Psoas muscle (tissue), 8 donors: ENCODE measurements around the gene FGFBP3. TPM values are rescaled to one million over a fixed set of nuclear protein-coding genes. Genes with fewer than 3 reads are reported as not detected.

ENCODE experiments used
- ATAC-seq, 4 donors: fragments of 200-7000 bp; cut with Tn5 transposase; one replicate each; pipeline ENCODE4 v1.9.1; 2020; ENCODE audit warnings: moderate library complexity in 3 of 4, mild to moderate bottlenecking in 2 of 4
- DNase-seq, 2 donors: peaks; one replicate each; pipeline ENCODE4 v3.0.0-alpha.2; 2020
- H3K27ac ChIP-seq: fragments of 200-600 bp; one replicate; pipeline ENCODE4 v1.8.0; 2022
- H3K27me3 ChIP-seq, 3 donors: fragments of 200-600 bp in 1 of 3; one replicate each; pipeline versions ENCODE4 v1.6.1 to v1.8.0; 2013 to 2022; ENCODE audit warnings: low read length in 2 of 3, mild to moderate bottlenecking in 2 of 3, moderate library complexity in 1 of 3; ENCODE audit not compliant: insufficient read depth in 3 of 3
- H3K36me3 ChIP-seq, 2 donors: fragments of 200-600 bp in 1 of 2; one replicate each; pipeline versions ENCODE4 v1.6.1 to v1.8.0; 2013 to 2022; ENCODE audit warnings: low read depth in 1 of 2, mild to moderate bottlenecking in 1 of 2, moderate library complexity in 1 of 2; ENCODE audit not compliant: insufficient read depth in 1 of 2
- H3K4me1 ChIP-seq: fragments of 200-600 bp; one replicate; pipeline ENCODE4 v1.8.0; 2022
- H3K4me3 ChIP-seq: fragments of 200-600 bp; one replicate; pipeline ENCODE4 v1.8.0; 2022; ENCODE audit warnings: mild to moderate bottlenecking
- H3K9me3 ChIP-seq: fragments of 200-600 bp; one replicate; pipeline ENCODE4 v1.8.0; 2022
- WGBS, 3 donors: extraction: QIAGEN DNeasy Blood & Tissue Kit; methylation state at CpG; one replicate each; pipeline versions ENCODE4 v1.1.6 to v1.1.7; 2013; 5-methylcytosine and 5-hydroxymethylcytosine counted together
- intact Hi-C, 2 donors: fragments of 100-400 bp; cut with DNase I; formaldehyde crosslinking; loops; one replicate each; pipeline versions ENCODE4 v1.11.0 to v1.14.2; 2022
- polyA plus RNA-seq, 3 donors: library from polyadenylated mRNA; stranded (reverse); fragments of 200-250 nt; gene quantifications; one replicate each; pipeline ENCODE4 v1.2.3, GENCODE V29; 2013
- total RNA-seq, 4 donors: library from RNA; stranded (reverse); fragmentation: NEBNext Ultra II Directional in 2 of 4; extraction: Animal tissue kit (Norgen Biotek cat#: 25700) in 2 of 4; gene quantifications; one replicate each; pipeline versions ENCODE4 v1.2.1 to v1.2.4, GENCODE V29; 2021 to 2023
- TF ChIP-seq, protein P1 (sequence below): fragments of 200-600 bp; IDR thresholded peaks from one replicate; pipeline ENCODE4 v1.8.0; 2022; ENCODE audit warnings: antibody characterized with exemption
- donor health status: healthy with polysubstance abuse.
- donor health status: DM: no; HTN: no; CAD: no; lungs with moderate emphysema.
- donor health status: Bipolar disorder and iron deficiency.
- donor health status: healthy.
- donor health status: DM: yes; HTN: yes; CAD: no.
- donor health status: DM: no; HTN: no; CAD: no.
- donor health status: DM: no; HTN: no; CAD: no.
- donor health status: DM: yes; HTN: yes; CAD: no.

The FGFBP3 gene
- total and polyA plus RNA-seq, 7 donors, result 0.41 to 2.2 (median 0.56) TPM

DNA sequence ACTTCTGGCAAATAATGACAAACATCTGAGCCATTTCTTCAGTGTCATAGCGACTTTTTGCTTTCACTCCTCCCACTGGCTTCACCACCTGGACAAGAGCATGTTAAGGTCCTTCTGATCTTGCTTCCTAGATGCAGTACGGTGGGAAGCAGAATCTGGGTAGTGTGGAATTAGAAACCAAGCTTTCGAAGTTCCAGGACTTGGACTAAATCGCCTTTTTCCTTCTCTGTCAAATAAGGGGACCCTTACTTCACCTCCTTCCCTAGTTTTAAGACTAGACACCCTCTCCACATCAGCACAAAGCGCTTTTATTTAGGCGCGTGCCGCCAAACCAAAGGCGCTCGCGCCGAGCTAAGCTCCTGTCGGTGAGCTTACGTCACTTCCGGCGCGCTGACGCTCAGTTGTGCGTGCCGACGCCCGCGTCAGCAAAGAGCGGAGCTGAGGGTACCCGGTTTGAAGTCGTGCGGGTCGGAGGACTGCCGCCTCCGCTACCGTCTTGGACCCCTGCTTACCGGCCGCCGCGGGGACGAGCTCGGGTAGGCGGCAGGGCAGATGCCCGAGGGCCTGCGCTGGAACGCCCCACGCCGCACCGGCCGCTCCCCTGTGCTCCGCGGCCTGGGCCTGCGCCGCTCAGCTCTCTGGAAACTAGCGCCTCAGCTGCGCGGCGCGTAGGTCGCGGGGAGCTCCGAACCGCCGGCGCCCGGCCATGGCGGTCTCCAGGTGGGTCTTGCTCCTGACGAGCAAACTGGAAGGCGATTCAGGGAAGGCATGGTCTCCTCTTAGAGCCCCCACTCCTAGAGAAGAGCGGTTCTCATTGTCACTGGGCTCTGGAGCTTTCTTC is 14.3 kb upstream of the FGFBP3 start, which contains the start of gene BTAF1:
BTAF1 (plus strand) TSS at position 400 of the 841 bp plus-strand sequence; CDS start at position 707, 307 bp downstream.
- peaks cover 4% of the 10 kb centered on the region for H3K9me3 ChIP-seq
- H3K27me3 ChIP-seq, result no peaks in the 10 kb centered on the region
- H3K4me1 ChIP-seq, result peaks cover 26% of the 10 kb centered on the region
- peak; percentile 99 to 100 (median 100) for ATAC-seq
- peak within 1 kb of the TSS; percentile 95 for H3K27ac ChIP-seq
- intact Hi-C loops, result loop anchor here in 1 of 2 donors (5.0 kb wide), 1 partner anchor 126 kb away; the partner anchor contains the start of gene TNKS2
- TF ChIP-seq, protein P1, sequence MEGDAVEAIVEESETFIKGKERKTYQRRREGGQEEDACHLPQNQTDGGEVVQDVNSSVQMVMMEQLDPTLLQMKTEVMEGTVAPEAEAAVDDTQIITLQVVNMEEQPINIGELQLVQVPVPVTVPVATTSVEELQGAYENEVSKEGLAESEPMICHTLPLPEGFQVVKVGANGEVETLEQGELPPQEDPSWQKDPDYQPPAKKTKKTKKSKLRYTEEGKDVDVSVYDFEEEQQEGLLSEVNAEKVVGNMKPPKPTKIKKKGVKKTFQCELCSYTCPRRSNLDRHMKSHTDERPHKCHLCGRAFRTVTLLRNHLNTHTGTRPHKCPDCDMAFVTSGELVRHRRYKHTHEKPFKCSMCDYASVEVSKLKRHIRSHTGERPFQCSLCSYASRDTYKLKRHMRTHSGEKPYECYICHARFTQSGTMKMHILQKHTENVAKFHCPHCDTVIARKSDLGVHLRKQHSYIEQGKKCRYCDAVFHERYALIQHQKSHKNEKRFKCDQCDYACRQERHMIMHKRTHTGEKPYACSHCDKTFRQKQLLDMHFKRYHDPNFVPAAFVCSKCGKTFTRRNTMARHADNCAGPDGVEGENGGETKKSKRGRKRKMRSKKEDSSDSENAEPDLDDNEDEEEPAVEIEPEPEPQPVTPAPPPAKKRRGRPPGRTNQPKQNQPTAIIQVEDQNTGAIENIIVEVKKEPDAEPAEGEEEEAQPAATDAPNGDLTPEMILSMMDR, result no peak
- peak; percentile 92 to 96 for DNase-seq
- H3K4me3 ChIP-seq, result peak within 1 kb of the TSS; percentile 80
- no peaks in the 10 kb centered on the region for H3K36me3 ChIP-seq
- WGBS, 3 donors, result 0% methylated on average over 61 to 65 of the region's 65 CpGs

DNA sequence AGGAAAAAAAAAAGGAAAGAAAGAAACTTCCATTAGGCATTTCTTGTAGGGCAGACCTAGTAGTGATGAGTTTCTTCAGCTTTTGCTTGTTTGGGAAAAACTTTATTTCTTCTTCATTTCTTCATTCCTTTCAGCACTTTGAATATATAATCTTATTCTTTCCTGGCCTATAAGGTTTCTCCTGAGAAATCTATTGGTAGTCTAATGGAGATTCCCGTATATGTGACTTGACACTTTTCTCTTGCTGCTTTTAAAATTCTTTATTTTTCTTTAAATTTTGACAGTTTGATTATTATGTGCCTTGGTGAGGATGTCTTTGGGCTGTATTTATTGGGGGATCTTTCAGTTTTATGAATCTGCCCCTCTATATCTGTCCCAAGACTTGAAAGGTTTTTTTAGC is 10.4 kb upstream of the FGFBP3 start:
- DNase-seq (no peak), ATAC-seq (no peak)
- Histone ChIP-seq H3K4me1 (peaks cover 8% of the 10 kb centered on the region), H3K27ac (no peak overlapping the region), H3K27me3 (peaks cover 0 to 7% (median 0%) of the 10 kb centered on the region in 3 donors), H3K36me3 (no peaks in the 10 kb centered on the region), H3K9me3 (peaks cover 4% of the 10 kb centered on the region), H3K4me3 (no peak overlapping the region)
- WGBS, 3 donors, result 95 to 100% (median 100%) methylated on average over 1 of the region's 1 CpG
- TF ChIP-seq, protein P1, result no peak
- intact Hi-C loops, result loop anchor here in 1 of 2 donors (5.0 kb wide), 1 partner anchor 122 kb away; the partner anchor contains the start of gene TNKS2

DNA sequence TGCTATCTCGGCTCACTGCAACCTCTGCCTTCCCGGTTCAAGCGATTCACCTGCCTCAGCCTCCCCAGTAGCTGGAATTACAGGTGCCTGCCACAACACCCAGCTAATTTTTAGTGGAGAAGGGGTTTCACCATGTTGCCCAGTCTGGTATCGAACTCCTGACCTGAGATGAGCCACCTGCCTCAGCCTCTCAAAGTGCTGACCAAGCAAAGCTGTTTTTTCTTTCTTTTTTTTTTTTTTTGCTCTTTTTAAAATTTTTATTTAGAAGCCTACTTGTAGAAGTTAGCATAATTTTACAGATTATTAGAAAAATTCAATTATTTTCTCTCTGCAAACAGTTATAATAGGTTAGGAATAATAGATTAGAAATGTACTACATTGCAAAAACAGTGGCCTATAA is 1.2 kb upstream of the FGFBP3 start:
- DNase-seq (no peak), ATAC-seq (no peak)
- H3K27ac ChIP-seq, result no peak overlapping the region
- H3K4me3 ChIP-seq, result no peak overlapping the region
- H3K4me1 ChIP-seq, result peaks cover 10% of the 10 kb centered on the region
- peaks cover 0 to 2% of the 10 kb centered on the region in 2 donors for H3K36me3 ChIP-seq
- peaks cover 5% of the 10 kb centered on the region for H3K9me3 ChIP-seq
- TF ChIP-seq, protein P1, result no peak
- WGBS, 3 donors, result 89 to 92% (median 92%) methylated on average over 4 of the region's 4 CpGs
- H3K27me3 ChIP-seq, result no peaks in the 10 kb centered on the region
- intact Hi-C loops, result loop anchor here in 1 of 2 donors (5.0 kb wide), 1 partner anchor 153 kb away; no protein-coding TSS in a partner anchor

DNA sequence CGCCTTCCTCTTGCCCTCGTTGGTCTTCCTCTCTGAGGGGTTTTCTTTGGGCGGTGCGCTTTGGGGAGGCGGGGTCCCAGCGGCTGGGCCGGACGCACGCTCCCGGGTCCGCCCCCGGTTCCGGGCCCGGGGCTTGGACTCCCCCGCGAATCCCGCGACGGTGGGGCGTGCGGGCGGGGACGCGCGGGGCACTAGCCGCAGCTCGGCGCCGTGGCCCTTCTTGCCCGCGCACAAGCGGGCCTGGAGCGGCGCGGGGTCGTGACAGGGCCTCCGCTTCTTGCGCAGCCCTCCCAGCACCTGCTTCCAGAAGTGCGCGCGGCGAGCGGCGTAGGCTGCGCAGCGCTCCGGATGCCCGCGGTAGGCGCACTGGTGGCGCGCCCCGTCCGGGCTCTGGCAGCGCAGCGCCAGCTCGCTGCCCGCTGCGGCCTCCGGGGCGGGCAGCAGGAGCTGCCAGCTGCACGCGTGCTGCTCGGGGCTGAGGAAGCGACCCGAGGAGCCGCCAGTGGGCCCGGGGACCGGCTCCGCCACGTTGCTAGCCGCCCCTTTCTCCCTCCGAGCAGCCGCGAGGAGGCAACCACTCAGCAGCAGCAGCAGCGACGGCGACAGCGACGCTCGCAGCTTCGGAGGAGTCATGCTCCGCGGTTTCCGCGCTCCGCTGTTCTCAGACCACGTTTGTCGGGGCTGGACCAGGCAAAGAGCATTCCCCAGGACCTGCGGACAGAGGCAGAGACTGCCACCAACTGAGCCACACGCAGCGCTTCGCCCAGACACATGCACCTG is 759 bp downstream of the FGFBP3 start:
- peak overlapping the region; percentile 74 for H3K27ac ChIP-seq
- TF ChIP-seq, protein P1, result peak; percentile 35
- DNase-seq, result peak; percentile 77 to 87
- H3K9me3 ChIP-seq, result peaks cover 5% of the 10 kb centered on the region
- no peaks in the 10 kb centered on the region for H3K27me3 ChIP-seq
- peaks cover 10% of the 10 kb centered on the region for H3K4me1 ChIP-seq
- peaks cover 0 to 2% of the 10 kb centered on the region in 2 donors for H3K36me3 ChIP-seq
- intact Hi-C loops, result loop anchor here in 1 of 2 donors (2.0 kb wide), 1 partner anchor 150 kb away; no protein-coding TSS in a partner anchor
- peak overlapping the region; percentile 82 for H3K4me3 ChIP-seq
- WGBS, 3 donors, result 0 to 1% (median 0%) methylated on average over 72 to 93 of the region's 93 CpGs
- peak; percentile 93 to 97 (median 96) for ATAC-seq
